ENCODE measurements around the gene ZBTB32. TPM values are rescaled to one million over a fixed set of nuclear protein-coding genes. Genes with fewer than 3 reads are reported as not detected.
"Not testable (repeated sequence)": the region's sequence is repeated elsewhere in the genome, so short reads cannot be mapped to it uniquely, and the experiment has no call there.

The ZBTB32 gene
- total RNA-seq, 1 donor from 2014 or later: not detected

DNA sequence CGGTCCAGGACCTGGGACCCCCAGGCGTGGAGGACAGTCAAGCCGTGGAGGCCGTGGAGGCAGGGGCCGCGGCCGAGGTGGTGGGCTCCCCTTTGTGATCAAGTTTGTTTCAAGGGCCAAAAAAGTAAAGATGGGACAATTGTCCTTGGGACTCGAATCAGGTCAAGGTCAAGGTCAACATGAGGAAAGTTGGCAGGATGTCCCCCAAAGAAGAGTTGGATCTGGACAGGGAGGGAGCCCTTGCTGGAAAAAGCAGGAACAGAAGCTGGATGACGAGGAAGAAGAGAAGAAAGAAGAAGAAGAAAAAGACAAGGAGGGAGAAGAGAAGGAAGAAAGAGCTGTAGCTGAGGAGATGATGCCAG is 15.8 kb downstream of the ZBTB32 start:
- DNase-seq (ENCODE audit: low spot score): no peak

DNA sequence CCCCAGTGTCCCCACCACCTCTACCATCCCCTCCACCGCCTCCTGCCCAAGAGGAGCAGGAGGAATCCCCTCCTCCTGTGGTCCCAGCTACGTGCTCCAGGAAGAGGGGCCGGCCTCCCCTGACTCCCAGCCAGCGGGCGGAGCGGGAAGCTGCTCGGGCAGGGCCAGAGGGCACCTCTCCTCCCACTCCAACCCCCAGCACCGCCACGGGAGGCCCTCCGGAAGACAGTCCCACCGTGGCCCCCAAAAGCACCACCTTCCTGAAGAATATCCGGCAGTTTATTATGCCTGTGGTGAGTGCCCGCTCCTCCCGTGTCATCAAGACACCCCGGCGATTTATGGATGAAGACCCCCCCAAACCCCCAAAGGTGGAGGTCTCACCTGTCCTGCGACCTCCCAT is 16.3 kb downstream of the ZBTB32 start:
- no peak for DNase-seq (ENCODE audit: low spot score)

DNA sequence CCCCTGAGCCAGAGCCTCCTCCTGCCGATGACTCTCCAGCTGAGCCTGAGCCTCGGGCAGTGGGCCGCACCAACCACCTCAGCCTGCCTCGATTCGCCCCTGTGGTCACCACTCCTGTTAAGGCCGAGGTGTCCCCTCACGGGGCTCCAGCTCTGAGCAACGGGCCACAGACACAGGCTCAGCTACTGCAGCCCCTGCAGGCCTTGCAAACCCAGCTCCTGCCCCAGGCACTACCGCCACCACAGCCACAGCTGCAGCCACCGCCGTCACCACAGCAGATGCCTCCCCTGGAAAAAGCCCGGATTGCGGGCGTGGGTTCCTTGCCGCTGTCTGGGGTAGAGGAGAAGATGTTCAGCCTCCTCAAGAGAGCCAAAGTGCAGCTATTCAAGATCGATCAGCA is 17.0 kb downstream of the ZBTB32 start:
- no peak for DNase-seq (ENCODE audit: low spot score)

DNA sequence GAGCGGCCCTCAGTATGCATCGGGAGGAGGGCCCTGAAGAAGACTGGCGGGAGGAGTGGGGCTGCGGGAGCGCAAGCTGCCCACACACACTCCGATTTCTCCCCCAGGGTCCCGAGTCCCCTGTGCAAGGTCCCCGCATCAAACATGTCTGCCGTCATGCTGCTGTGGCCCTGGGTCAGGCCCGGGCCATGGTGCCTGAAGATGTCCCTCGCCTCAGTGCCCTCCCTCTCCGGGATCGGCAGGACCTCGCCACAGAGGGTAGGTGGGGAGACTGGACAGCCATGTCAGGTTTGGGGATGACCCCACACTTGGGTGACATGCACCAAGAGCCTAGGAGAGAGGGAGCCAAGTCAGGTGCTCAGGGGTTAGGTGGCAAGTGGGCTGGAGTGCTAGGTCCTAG is 18.1 kb downstream of the ZBTB32 start:
- no peak for DNase-seq (ENCODE audit: low spot score)

DNA sequence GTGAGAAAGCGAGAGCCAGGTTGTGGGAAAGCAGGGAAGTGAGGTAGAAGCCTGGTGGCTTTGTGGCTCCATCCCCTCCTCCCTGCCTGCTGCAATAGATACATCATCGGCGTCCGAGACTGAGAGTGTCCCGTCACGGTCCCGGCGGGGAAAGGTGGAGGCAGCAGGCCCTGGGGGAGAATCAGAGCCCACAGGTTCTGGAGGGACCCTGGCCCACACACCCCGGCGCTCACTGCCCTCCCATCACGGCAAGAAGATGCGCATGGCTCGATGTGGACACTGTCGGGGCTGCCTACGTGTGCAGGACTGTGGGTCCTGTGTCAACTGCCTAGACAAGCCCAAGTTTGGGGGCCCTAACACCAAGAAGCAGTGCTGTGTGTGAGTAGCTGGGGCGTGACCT is 18.5 kb downstream of the ZBTB32 start:
- DNase-seq (ENCODE audit: low spot score): no peak

DNA sequence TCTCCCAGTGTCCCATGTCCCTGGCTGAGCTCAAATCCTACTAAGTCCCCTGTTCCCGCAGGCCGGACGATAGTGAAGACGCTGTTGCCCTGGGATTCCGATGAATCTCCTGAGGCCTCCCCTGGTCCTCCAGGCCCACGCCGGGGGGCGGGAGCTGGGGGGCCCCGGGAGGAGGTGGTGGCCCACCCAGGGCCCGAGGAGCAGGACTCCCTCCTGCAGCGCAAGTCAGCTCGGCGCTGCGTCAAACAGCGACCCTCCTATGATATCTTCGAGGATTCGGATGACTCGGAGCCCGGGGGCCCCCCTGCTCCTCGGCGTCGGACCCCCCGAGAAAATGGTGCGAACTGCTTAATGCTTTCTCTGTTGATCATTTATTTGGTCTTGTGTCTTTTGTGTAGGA is 19.3 kb downstream of the ZBTB32 start:
- DNase-seq (ENCODE audit: low spot score): no peak

DNA sequence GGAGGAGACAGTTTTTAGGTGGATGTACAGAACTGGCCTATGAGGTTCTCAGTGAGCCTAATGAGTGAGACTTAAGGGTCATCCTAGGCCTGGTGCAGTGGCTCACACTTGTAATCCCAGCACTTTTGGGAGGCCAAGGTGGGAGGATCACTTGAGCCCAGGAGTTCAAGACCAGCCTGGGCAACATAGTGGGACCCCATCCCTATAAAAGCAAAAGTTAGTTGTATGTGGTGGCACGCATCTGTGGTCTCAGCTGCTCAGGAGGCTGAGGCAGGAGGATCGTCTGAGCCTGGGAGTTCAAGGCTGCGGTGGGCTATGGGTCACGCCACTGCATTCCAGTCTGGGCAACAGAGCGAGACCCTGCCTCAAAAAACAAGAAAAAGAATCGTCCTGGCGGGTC is 19.8 kb downstream of the ZBTB32 start:
- DNase-seq (ENCODE audit: low spot score): not testable (repeated sequence)

DNA sequence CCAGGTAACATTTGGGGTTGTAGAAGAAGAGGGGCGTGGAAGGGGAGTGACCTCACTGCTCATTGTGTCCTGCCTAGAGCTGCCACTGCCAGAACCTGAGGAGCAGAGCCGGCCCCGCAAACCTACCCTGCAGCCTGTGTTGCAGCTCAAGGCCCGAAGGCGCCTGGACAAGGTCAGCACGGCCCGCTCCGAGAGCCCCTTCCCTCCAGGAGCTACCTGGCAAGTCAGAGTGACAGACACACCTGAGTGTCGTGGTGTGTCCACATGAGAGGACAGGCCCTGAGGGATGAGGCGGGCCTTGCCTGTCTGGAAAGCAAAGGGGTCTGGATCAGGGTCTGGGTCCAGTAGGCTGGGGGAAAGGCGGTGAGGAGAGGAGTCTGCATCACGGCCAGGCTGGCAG is 20.2 kb downstream of the ZBTB32 start:
- no peak for DNase-seq (ENCODE audit: low spot score)

DNA sequence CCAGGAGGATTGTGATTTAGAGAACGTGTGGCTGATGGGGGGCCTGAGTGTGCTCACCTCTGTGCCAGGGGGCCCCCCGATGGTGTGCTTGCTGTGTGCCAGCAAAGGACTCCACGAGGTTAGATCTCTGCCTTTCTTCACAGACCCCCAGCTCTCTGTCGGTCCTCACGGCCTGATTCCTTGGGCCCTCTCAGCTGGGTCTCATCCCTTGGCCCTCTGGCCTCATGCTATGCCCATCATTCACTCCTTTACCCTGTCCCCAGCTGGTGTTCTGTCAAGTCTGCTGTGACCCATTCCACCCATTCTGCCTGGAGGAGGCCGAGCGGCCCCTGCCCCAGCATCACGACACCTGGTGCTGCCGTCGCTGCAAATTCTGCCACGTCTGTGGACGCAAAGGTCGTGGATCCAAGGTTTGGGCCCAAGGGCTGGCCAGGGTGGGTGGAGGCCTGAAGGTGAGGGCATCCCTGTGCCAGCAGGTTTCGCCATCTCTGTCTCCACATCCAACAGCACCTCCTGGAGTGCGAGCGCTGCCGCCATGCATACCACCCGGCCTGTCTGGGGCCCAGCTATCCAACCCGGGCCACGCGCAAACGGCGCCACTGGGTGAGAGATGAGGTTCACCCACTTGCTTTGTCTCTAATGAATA is 21.0 kb downstream of the ZBTB32 start:
- no peak for DNase-seq (ENCODE audit: low spot score)

DNA sequence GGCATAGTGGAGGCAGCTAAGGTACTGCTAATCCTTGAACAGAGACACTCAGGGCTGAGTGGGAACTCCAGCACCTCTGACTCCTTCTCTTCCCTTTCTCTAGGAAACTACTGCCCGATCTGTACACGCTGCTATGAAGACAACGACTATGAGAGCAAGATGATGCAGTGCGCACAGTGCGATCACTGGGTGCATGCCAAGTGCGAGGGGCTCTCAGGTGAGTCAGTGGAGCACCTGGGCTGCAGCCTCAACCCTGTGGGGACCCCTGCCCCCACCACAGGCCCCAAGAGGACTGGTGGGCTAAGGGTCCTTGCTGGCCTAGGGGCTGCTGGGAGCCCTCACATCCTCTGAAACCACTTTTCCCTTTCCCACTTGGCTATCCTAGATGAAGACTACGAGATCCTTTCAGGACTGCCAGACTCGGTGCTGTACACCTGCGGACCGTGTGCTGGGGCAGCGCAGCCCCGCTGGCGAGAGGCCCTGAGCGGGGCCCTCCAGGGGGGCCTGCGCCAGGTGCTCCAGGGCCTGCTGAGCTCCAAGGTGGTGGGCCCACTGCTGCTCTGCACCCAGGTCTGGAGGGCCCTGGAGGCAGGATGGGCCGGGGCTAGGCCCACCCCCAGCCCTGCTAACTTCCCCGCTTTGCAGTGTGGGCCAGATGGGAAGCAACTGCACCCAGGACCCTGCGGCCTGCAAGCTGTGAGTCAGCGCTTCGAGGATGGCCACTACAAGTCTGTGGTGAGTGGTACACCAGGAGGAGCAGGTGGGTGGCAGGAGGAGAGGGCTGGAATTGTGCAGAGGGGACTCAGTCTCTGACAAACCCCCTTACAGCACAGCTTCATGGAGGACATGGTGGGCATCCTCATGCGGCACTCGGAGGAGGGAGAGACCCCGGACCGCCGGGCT is 22.9 kb downstream of the ZBTB32 start:
- no peak for DNase-seq (ENCODE audit: low spot score)

DNA sequence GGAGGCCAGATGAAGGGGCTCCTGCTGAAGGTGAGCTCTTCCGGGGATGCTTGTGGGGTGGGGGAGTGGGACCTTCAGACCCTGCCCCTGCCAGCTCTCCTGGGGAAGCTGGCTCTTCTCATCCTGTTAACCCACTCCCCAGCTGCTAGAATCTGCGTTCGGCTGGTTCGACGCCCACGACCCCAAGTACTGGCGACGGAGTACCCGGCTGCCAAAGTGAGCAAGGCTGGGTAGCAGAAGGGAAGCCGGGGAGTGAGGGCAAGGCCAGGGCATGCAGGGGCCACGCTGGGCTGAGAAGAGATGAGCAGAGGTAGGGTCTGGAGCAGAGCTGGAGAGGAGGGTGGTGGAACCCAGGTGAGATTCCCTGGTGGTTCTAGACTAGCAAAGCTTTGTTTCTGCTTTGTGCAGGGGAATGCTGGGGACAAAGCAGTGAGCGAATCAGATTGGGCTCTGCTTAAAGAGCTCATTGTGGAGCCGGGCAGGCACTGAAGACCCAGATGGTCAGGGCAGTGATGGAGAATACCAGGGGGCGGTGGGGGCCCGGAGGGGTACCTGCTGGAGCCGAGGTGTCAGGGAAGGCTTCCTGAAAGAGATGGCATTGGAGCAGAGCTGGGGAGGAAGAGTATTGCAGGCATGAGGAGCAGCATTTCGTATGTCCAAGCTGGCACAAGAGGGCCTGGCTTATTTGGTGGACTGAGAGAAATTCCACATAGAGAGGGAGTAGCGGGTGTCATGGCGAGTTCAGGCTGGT is 23.8 kb downstream of the ZBTB32 start:
- DNase-seq (ENCODE audit: low spot score): no peak

DNA sequence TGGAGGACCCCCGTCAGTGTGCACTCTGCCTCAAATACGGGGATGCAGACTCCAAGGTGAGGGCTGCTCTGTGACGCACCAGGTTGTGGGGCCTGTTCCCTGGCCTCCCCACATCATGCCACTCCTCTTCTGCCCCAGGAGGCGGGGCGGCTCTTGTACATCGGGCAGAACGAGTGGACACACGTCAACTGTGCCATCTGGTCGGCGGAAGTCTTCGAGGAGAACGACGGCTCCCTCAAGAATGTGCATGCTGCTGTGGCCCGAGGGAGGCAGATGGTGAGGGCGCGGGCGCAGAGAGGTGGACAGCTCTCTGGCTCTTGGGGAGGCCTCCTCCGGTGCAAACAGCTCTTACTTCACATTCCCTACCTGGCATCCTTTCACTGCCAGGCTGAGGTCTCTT is 24.7 kb downstream of the ZBTB32 start:
- no peak for DNase-seq (ENCODE audit: low spot score)

DNA sequence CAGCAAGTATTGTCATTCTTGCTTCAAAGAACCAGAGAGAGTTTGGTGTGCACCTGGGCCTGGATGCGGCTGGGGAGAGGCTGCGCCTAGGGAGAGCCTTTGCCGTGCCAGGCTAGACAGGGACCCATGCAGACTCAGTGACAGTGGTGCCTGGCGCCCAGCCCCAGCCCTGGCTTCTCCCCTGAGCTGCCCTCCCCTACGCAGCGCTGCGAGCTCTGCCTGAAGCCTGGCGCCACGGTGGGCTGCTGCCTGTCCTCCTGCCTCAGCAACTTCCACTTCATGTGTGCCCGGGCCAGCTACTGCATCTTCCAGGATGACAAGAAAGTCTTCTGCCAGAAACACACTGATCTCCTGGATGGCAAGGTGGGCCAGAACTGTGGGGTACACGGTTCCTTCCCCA is 25.4 kb downstream of the ZBTB32 start:
- DNase-seq (ENCODE audit: low spot score): no peak

DNA sequence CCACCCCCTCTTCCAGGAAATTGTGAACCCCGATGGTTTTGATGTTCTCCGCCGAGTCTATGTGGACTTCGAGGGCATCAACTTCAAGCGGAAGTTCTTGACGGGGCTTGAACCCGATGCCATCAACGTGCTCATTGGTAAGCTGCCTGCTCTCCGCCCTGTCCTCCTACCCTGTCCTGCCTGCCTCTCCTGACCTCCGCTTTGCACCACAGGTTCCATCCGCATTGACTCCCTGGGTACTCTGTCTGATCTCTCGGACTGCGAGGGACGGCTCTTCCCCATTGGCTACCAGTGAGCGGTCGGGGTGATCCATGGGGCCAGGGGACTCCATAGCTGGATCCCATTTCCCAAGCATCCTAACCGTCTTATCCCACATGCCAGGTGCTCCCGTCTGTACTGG is 26.0 kb downstream of the ZBTB32 start:
- DNase-seq (ENCODE audit: low spot score): no peak

DNA sequence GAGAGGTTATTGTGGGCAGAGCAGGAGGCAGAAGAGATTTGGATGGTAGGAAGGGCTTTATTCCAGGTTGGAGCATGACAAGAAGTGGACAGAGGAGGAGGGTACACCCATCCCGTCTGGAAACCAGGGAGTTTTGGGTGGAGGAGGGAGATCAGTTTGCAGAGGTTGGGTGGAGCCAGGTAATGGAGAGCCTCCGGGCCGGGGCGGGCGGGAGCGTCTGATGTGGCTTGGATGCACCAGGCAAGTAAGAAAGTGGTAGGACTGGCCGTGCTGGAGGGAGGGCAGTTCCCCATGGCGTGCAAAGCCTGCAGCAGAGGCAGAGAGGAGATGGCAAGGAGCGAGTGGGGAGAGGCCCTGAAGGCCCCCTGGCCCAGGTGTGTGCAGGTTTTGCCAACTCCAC is 27.0 kb downstream of the ZBTB32 start:
- DNase-seq (ENCODE audit: low spot score): no peak

DNA sequence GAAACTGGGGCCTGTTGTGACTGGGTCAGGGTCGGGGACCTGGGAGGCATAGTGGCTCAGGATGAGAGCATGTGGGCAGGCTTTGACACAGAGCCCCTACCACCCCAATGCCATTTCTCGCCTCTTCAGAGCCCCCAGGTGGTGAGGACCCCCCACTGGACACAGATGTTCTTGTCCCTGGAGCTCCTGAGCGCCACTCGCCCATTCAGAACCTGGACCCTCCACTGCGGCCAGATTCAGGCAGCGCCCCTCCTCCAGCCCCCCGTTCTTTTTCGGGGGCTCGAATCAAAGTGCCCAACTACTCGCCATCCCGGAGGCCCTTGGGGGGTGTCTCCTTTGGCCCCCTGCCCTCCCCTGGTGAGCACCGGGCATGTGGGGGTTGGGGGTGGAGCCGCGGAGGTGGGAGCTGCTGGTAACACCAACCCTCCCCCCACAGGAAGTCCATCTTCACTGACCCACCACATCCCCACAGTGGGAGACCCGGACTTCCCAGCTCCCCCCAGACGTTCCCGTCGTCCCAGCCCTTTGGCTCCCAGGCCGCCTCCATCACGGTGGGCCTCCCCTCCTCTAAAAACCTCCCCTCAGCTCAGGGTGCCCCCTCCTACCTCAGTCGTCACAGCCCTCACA is 27.5 kb downstream of the ZBTB32 start:
- DNase-seq (ENCODE audit: low spot score): no peak

DNA sequence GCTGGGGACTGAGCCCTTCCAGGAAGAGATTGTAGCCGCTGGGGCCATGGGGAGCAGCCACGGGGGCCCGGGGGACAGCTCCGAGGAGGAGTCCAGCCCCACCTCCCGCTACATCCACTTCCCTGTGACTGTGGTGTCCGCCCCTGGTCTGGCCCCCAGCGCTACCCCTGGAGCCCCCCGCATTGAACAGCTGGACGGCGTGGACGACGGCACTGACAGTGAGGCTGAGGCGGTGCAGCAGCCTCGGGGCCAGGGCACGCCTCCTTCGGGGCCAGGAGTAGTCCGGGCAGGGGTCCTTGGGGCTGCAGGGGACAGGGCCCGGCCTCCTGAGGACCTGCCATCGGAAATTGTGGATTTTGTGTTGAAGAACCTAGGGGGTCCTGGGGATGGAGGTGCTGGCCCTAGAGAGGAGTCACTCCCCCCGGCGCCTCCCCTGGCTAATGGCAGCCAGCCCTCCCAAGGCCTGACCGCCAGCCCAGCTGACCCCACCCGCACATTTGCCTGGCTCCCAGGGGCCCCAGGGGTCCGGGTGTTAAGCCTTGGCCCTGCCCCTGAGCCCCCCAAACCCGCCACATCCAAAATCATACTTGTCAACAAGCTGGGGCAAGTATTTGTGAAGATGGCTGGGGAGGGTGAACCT is 28.3 kb downstream of the ZBTB32 start:
- no peak for DNase-seq (ENCODE audit: low spot score)

DNA sequence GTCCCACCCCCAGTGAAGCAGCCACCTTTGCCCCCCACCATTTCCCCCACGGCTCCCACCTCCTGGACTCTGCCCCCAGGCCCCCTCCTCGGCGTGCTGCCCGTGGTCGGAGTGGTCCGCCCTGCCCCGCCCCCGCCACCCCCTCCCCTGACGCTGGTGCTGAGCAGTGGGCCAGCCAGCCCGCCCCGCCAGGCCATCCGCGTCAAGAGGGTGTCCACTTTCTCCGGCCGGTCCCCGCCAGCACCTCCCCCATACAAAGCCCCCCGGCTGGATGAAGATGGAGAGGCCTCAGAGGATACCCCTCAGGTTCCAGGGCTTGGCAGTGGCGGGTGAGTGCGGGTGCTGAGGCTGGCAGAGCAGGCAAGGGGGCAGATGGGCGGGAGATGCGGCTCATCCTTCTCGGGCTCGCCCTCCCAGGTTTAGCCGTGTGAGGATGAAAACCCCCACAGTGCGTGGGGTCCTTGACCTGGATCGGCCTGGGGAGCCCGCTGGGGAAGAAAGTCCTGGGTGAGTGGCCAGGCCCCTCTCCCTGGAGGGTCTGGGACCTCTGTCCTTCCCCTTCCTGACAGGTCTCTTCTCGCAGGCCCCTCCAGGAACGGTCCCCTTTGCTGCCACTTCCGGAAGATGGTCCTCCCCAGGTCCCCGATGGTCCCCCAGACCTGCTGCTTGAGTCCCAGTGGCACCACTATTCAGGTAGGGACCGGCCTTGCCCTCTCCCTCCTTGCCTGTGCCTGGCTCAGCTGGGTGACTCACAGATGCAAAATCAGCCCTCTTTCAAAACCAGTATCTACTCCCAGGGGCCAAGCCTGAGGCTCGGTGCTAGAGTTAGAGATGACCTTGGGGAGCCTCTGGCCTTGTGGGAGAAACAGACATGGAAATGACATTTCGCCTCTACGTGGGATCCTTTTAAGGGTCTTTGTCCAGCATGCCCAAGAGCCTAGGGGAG is 29.1 kb downstream of the ZBTB32 start:
- no peak for DNase-seq (ENCODE audit: low spot score)

DNA sequence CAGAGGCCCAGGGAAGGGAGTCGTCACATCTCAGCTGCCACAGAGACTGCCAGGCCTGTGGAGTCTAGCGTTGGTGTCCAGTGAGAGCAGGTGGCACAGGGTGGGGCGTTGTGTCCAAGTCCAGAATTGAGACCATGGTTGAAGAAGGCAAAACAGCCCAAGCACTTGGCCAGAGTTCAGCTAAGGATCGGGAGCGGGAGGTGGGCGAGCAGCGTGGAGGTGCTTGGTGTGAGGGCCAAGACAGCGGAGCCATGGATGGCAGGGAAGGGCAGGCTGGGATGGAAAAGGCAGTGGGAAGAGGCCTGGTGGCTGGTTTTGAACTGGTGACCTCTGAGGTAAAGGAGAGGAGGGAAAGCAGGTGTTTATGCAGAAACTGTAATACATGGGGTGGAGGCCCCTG is 29.9 kb downstream of the ZBTB32 start:
- DNase-seq (ENCODE audit: low spot score): no peak

DNA sequence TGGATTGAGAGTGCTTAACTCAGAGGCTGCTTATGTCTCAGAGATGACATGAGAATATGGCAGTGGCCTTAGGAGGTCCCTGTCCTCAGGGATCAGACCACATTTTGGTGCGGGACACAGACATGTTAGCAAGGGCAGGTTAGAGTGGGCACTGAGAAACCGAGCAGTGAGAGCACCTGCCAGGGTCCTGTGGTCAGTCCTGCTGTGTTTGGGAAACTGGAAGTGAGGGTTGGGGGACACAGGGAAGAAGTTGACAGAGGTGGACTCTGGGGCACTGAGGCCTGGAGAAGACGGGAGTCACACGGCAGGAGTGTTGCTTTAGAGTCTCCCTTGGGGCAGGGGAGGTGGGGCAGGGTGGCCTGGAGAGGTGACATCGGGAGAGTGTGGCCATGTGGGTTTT is 30.5 kb downstream of the ZBTB32 start:
- DNase-seq (ENCODE audit: low spot score): no peak

Data from umbilical cord (tissue), 2 donors.